Astrocyte of the spinal cord (primary cell): ENCODE results near the gene TSPAN12.

Experiments used
- DNase-seq: peaks from one replicate; pipeline ENCODE4 v3.0.0; 2011; ENCODE audit warnings: low read depth, low spot score
- H3K4me3 ChIP-seq: 2 replicates; pipeline ENCODE4 v1.5.1; 2011; ENCODE audit warnings: low read depth, mild to moderate bottlenecking, low read length, moderate library complexity
- CTCF ChIP-seq: IDR thresholded peaks from 2 replicates; pipeline ENCODE4 v1.5.1; 2012; ENCODE audit warnings: low read depth, mild to moderate bottlenecking, low read length, inconsistent platforms
- in situ Hi-C: cut with HindIII; loops from 2 replicates; pipeline ENCODE4 v1.10.0; 2017; ENCODE audit warnings: low sequenced_read_pairs

TSPAN12 gene

GRCh38 chr7:120843109-120843508 is 14.8 kb downstream of the TSPAN12 start:
- in situ Hi-C loops, result no loop called here
- DNase-seq, result peak; percentile 7
- no peak for TF ChIP-seq CTCF
- no peak overlapping the region for H3K4me3 ChIP-seq

GRCh38 chr7:120842121-120842621 is 15.8 kb downstream of the TSPAN12 start:
- no peak for DNase-seq
- H3K4me3 ChIP-seq, result no peak overlapping the region
- in situ Hi-C loops, result no loop called here
- TF ChIP-seq CTCF, result no peak

- no peak overlapping the region for H3K4me3 ChIP-seq
- no peak for TF ChIP-seq CTCF
- DNase-seq, result no peak
- in situ Hi-C loops, result no loop called here
These were observed 16.3 kb downstream of the TSPAN12 start for GRCh38 chr7:120841608-120842007.

- no peak overlapping the region for H3K4me3 ChIP-seq
- no peak for TF ChIP-seq CTCF
- no peak for DNase-seq
- in situ Hi-C loops, result no loop called here
These were observed 19.7 kb downstream of the TSPAN12 start for GRCh38 chr7:120838281-120838682.

- no peak for DNase-seq
- in situ Hi-C loops, result no loop called here
- no peak for TF ChIP-seq CTCF
- no peak overlapping the region for H3K4me3 ChIP-seq
These were observed 20.3 kb downstream of the TSPAN12 start for GRCh38 chr7:120837599-120837998.

GRCh38 chr7:120836556-120837115 is 21.3 kb downstream of the TSPAN12 start:
- no peak for DNase-seq
- in situ Hi-C loops, result no loop called here
- no peak for TF ChIP-seq CTCF
- H3K4me3 ChIP-seq, result no peak overlapping the region

GRCh38 chr7:120834726-120835125 is 23.2 kb downstream of the TSPAN12 start:
- in situ Hi-C loops, result no loop called here
- no peak for TF ChIP-seq CTCF
- no peak for DNase-seq
- no peak overlapping the region for H3K4me3 ChIP-seq
